Endothelial cell (in vitro differentiated cells): Measurements from ENCODE around the gene ZNF155. TPM values are rescaled to one million over a fixed set of nuclear protein-coding genes. Genes with fewer than 3 reads are reported as not detected.
"Not testable (repeated sequence)": the region's sequence is repeated elsewhere in the genome, so short reads cannot be mapped to it uniquely, and the experiment has no call there.

Experiments
- DNase-seq: peaks from one replicate; pipeline ENCODE4 v3.0.0; 2021; ENCODE audit warnings: low spot score
- H3K27ac Mint-ChIP-seq: one replicate; pipeline ENCODE4 v1.8.0; 2021; ENCODE audit warnings: mixed read lengths, inconsistent platforms; ENCODE audit not compliant: unreplicated experiment
- H3K27me3 Mint-ChIP-seq: one replicate; pipeline ENCODE4 v1.8.0; 2021; ENCODE audit warnings: mild to moderate bottlenecking, moderate library complexity, mixed read lengths, inconsistent platforms; ENCODE audit not compliant: unreplicated experiment
- H3K36me3 Mint-ChIP-seq: one replicate; pipeline ENCODE4 v1.8.0; 2021; ENCODE audit warnings: mild to moderate bottlenecking, low read depth, mixed read lengths, inconsistent platforms; ENCODE audit not compliant: unreplicated experiment
- H3K4me1 Mint-ChIP-seq: one replicate; pipeline ENCODE4 v1.8.0; 2021; ENCODE audit warnings: mild to moderate bottlenecking, mixed read lengths, inconsistent platforms; ENCODE audit not compliant: unreplicated experiment
- H3K4me3 Mint-ChIP-seq: one replicate; pipeline ENCODE4 v1.8.0; 2021; ENCODE audit warnings: mild to moderate bottlenecking, mixed read lengths, inconsistent platforms; ENCODE audit not compliant: unreplicated experiment
- H3K9me3 Mint-ChIP-seq: one replicate; pipeline ENCODE4 v1.8.0; 2021; ENCODE audit warnings: mixed read lengths, inconsistent platforms; ENCODE audit not compliant: unreplicated experiment
- total RNA-seq: library from RNA; stranded (reverse); fragmentation: NEBNext Ultra II Directional; extraction: Animal tissue kit (Norgen Biotek cat#: 25700); gene quantifications from one replicate; pipeline ENCODE4 v1.2.1, GENCODE V29; 2021; ENCODE audit not compliant: unreplicated experiment
- TF ChIP-seq, protein P1 (sequence below): fragments of 200-600 bp; sonication (generic); IDR thresholded peaks from one replicate; pipeline ENCODE4 v1.5.0; 2021; ENCODE audit warnings: antibody characterized with exemption; ENCODE audit not compliant: unreplicated experiment

ZNF155 gene
- total RNA-seq, 1 donor from 2014 or later = 10.9 TPM

DNA sequence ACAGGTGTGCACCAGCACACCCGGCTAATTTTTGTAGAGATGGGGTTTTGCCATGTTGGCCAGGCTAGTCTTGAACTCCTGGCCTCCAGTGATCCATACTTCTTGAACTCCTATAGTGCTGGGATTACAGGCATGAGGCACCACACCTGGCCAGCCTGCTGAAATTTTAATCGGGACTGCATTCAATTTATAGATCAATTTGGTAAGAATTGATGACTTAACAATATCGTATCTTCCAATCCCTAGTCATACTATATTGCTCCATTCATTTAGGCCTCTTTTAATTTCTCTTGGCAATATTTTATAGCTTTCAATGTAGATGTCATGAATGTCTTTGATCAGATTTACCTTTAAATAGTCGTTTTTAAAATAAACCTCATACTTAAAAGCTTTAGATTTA lies 43.3 kb upstream of the ZNF155 start:
- H3K9me3 Mint-ChIP-seq = no peaks in the 10 kb centered on the region
- H3K4me3 Mint-ChIP-seq = no peak overlapping the region
- DNase-seq = no peak
- no peaks in the 10 kb centered on the region for H3K4me1 Mint-ChIP-seq
- H3K36me3 Mint-ChIP-seq = no peaks in the 10 kb centered on the region
- H3K27ac Mint-ChIP-seq = no peak overlapping the region
- TF ChIP-seq, protein P1, sequence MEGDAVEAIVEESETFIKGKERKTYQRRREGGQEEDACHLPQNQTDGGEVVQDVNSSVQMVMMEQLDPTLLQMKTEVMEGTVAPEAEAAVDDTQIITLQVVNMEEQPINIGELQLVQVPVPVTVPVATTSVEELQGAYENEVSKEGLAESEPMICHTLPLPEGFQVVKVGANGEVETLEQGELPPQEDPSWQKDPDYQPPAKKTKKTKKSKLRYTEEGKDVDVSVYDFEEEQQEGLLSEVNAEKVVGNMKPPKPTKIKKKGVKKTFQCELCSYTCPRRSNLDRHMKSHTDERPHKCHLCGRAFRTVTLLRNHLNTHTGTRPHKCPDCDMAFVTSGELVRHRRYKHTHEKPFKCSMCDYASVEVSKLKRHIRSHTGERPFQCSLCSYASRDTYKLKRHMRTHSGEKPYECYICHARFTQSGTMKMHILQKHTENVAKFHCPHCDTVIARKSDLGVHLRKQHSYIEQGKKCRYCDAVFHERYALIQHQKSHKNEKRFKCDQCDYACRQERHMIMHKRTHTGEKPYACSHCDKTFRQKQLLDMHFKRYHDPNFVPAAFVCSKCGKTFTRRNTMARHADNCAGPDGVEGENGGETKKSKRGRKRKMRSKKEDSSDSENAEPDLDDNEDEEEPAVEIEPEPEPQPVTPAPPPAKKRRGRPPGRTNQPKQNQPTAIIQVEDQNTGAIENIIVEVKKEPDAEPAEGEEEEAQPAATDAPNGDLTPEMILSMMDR = no peak
- H3K27me3 Mint-ChIP-seq = no peaks in the 10 kb centered on the region

DNA sequence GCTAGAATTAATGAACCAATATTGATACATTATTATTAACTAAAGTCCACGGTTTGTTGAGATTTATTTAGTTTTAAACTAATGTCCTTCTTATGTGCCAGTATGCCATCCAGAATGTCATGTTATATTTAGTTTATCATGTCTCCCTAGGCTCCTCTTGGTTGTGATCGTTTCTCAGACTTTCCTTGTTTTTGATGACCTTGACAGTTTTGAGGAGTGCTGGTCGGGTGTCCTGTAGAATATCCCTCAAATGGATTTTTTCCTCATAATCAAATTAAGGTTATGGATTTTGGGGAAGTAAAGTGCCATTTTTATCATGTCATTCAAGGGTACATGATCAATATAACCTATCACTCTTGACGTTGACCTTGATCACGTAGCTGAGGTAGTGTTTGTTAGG lies 42.8 kb upstream of the ZNF155 start:
- Mint-ChIP-seq H3K4me1 (no peaks in the 10 kb centered on the region), H3K9me3 (peaks cover 4% of the 10 kb centered on the region), H3K4me3 (no peak overlapping the region), H3K27ac (no peak overlapping the region), H3K27me3 (no peaks in the 10 kb centered on the region), H3K36me3 (no peaks in the 10 kb centered on the region)
- TF ChIP-seq, protein P1 = no peak
- no peak for DNase-seq

DNA sequence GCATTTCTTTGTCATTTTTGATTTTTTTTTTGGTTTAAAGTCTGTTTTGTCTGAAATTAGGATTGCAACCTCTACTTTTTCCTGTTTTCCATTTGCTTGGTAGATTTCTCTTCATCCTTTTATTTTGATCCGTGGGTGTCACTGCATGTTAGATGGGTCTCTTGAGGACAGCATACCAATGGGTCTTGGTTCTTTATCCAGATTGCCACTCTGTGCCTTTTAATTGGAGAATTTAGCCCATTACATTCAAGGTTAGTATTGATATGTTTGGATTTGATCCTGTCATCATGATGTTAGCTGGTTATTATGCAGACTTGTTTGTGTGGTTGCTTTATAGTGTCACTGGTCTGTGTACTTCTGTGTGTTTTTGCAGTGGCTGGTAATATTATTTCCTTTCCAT lies 36.6 kb upstream of the ZNF155 start:
- DNase-seq, H3K9me3 Mint-ChIP-seq, H3K27ac Mint-ChIP-seq, H3K27me3 Mint-ChIP-seq, H3K4me3 Mint-ChIP-seq, H3K36me3 Mint-ChIP-seq, H3K4me1 Mint-ChIP-seq: not testable (repeated sequence)

DNA sequence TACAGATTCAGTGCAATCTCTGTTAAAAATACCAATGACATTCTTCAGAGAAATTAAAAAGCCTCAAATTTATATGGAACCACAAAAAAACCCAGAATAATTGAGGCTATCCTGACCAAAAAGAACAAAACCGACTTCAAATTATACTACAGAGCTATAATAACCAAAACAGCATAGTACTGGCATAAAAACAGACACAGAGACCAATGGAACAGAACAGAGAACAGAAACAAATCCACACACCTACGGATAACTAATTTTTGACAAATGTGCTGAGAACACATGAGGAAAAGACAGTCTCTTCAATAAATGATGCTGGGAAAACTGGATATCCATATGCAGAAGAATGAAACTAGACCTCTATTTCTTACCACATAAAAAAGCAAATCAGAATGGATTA lies 34.2 kb upstream of the ZNF155 start:
- not testable (repeated sequence) for H3K9me3 Mint-ChIP-seq, H3K4me1 Mint-ChIP-seq, DNase-seq, H3K27me3 Mint-ChIP-seq, H3K27ac Mint-ChIP-seq, H3K36me3 Mint-ChIP-seq
- H3K4me3 Mint-ChIP-seq = peak overlapping the region; percentile 8

DNA sequence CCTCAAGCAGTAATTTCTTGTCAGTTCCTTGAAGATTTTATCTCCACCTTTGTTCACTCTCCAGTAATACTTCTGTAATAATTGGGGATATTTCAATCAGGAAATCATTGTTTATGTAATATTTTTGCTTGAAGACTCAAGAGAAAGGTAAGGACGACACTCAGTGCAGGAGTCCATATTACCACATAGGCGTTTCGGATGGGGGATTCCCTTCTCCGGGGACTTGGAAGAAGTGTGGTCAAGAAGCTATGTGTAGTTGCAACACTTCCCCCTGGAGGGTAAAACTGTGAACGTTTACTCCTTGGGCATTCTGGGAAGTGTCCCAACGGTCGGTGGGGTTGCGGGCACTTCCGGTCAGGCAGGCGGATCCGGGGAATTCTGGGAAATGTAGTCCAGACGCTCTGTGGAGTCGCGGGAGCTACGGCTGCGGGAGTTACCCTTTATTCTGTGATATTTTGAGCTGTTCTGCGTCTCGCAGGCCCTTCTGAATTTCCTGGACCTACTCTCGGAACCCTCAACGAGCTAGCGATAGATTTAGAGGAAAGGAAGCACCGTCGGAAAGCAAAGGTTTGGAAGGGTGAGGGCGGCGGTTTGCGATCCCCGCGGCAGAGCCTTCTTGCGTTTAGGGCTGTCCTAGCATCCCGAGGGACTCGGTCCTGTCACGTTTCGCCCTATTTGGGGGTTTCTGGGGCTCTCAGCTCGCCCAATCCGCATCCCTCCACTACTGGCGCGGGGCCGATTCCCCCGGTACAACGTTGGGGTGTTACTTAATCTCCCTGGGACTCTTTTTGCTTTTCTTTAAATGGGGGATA lies 32.9 kb upstream of the ZNF155 start, which contains the start of gene ZNF221:
Gene ZNF221, plus strand, starts transcription at position 395 of the 812 bp plus-strand sequence. CDS start 11,499 bp downstream, outside the sequence.
- Mint-ChIP-seq H3K4me3 (peak within 1 kb of the TSS; percentile 99), H3K27ac (peak within 1 kb of the TSS; percentile 71), H3K4me1 (peaks cover 5% of the 10 kb centered on the region), H3K27me3 (no peaks in the 10 kb centered on the region), H3K36me3 (peaks cover 18% of the 10 kb centered on the region), H3K9me3 (peaks cover 8% of the 10 kb centered on the region)
- DNase-seq = peak; percentile 86
- TF ChIP-seq, protein P1 = no peak

DNA sequence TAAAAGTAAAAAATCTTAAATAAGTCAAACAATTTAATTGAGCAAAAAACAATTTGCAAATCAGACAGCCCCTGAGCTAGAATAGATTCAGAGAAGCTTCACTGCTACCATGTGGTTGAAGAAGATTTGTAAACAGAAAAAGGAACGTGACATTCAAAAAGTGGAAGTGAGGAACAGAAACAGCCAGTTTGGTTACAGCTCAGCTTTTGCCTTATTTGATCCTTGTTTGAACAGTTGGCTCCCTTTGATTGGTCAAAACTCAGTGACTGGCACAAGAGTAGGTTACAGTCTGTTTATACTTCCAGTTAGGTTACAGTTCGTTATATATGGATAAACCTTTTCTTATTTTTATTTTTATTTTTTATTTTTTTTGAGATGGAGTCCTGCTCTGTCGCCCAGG lies 27.2 kb upstream of the ZNF155 start:
- Mint-ChIP-seq H3K27me3 (peaks cover 1% of the 10 kb centered on the region), H3K9me3 (peaks cover 18% of the 10 kb centered on the region), H3K27ac (no peak overlapping the region), H3K4me1 (no peaks in the 10 kb centered on the region), H3K4me3 (no peak overlapping the region), H3K36me3 (peaks cover 47% of the 10 kb centered on the region)
- TF ChIP-seq, protein P1 = no peak
- DNase-seq = no peak
